ENCODE data around the gene RGS11. TPM values are rescaled to one million over a fixed set of nuclear protein-coding genes. Genes with fewer than 3 reads are reported as not detected.
"Not testable (repeated sequence)": the region's sequence is repeated elsewhere in the genome, so short reads cannot be mapped to it uniquely, and the experiment has no call there.

Gene RGS11
- polyA plus RNA-seq, 1 experiment = 0.33 TPM

DNA sequence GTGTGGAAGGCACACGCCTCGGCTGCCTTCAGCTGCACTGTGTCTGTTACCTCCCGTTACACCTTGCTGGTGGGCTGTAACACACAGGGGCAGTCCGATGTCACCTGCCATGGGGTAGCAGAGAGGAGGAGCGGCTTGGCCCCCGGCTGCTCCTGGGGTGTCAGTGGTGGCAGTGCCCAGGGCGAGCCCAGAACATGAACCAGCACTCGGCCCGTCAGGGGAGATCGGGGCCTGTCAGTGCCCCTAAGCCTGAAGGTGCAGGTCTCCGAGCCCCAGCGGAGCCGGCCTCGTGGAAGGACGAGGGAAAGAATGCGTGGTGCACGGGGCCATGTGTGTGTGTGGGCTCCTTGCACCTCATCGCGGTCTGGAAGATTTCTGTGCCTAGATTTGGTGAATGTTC, 15.4 kb downstream of the RGS11 start:
- Histone ChIP-seq H3K27me3 (ENCODE audit: control insufficient read depth, insufficient read depth, low read length) (no peaks in the 10 kb centered on the region), H3K4me3 (ENCODE audit: low read depth, low read length) (no peak overlapping the region), H3K9me3 (ENCODE audit: control insufficient read depth, insufficient read depth, low read length) (no peaks in the 10 kb centered on the region), H3K27ac (ENCODE audit: low read depth, low read length) (no peak overlapping the region)
- POLR2A ChIA-PET = no interaction called here
- DNase-seq (ENCODE audit: low read depth, low spot score) = no peak
- TF ChIP-seq, protein P1, sequence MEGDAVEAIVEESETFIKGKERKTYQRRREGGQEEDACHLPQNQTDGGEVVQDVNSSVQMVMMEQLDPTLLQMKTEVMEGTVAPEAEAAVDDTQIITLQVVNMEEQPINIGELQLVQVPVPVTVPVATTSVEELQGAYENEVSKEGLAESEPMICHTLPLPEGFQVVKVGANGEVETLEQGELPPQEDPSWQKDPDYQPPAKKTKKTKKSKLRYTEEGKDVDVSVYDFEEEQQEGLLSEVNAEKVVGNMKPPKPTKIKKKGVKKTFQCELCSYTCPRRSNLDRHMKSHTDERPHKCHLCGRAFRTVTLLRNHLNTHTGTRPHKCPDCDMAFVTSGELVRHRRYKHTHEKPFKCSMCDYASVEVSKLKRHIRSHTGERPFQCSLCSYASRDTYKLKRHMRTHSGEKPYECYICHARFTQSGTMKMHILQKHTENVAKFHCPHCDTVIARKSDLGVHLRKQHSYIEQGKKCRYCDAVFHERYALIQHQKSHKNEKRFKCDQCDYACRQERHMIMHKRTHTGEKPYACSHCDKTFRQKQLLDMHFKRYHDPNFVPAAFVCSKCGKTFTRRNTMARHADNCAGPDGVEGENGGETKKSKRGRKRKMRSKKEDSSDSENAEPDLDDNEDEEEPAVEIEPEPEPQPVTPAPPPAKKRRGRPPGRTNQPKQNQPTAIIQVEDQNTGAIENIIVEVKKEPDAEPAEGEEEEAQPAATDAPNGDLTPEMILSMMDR (IDR thresholded peaks at IDR 0.05; ENCODE audit: low read depth, low read length) = no peak
- CTCF ChIA-PET = no interaction called here

DNA sequence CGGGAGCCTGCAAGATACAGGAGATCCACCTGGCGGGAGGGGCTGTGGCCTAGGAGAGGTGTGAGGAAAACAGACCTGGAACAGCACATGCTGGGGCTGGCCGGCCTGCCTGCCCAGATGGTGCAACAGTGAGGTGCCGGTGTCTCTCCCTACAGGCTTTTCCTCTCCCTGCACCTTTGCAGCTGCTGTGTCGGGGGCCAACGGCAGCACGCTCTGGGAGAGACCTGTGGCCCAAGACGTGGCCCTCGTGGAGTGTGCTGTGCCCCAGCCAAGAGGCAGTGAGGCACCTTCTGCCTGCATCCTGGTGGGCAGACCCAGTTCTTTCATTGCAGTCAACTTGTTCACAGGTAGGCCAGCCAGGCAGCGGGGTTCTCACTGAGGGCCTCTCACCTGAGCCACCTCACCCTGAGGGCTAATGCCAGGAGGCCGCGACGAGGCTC, 15.9 kb downstream of the RGS11 start:
- TF ChIP-seq, protein P1 (IDR thresholded peaks at IDR 0.05; ENCODE audit: low read depth, low read length) = no peak
- ChIA-PET POLR2A (no interaction called here), CTCF (no interaction called here)
- Histone ChIP-seq H3K27me3 (ENCODE audit: control insufficient read depth, insufficient read depth, low read length) (no peaks in the 10 kb centered on the region), H3K9me3 (ENCODE audit: control insufficient read depth, insufficient read depth, low read length) (no peaks in the 10 kb centered on the region), H3K27ac (ENCODE audit: low read depth, low read length) (no peak overlapping the region), H3K4me3 (ENCODE audit: low read depth, low read length) (no peak overlapping the region)
- DNase-seq (ENCODE audit: low read depth, low spot score) = no peak

DNA sequence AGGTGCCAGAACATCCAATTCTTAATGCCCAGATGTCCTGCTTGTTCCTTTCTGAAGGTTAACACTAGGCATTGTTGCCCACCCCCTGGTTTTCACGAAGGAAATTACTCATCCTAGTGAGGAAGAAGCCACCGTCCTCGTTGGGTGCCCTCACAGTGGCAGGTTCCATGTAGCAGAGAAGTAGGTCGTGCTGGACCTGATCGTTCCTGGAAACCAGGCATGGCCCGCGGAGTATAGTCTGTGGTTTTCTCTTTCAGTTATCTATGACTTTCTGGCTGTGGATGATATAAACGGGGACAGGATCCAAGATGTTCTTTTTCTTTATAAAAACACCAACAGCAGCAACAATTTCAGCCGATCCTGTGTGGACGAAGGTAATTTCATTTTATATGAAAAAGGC, 16.5 kb downstream of the RGS11 start:
- POLR2A ChIA-PET = no interaction called here
- TF ChIP-seq, protein P1 (IDR thresholded peaks at IDR 0.05; ENCODE audit: low read depth, low read length) = no peak
- DNase-seq (ENCODE audit: low read depth, low spot score) = no peak
- H3K27me3 ChIP-seq (ENCODE audit: control insufficient read depth, insufficient read depth, low read length) = no peaks in the 10 kb centered on the region
- H3K4me3 ChIP-seq (ENCODE audit: low read depth, low read length) = no peak overlapping the region
- H3K9me3 ChIP-seq (ENCODE audit: control insufficient read depth, insufficient read depth, low read length) = no peaks in the 10 kb centered on the region
- no peak overlapping the region for H3K27ac ChIP-seq (ENCODE audit: low read depth, low read length)
- CTCF ChIA-PET = no interaction called here

DNA sequence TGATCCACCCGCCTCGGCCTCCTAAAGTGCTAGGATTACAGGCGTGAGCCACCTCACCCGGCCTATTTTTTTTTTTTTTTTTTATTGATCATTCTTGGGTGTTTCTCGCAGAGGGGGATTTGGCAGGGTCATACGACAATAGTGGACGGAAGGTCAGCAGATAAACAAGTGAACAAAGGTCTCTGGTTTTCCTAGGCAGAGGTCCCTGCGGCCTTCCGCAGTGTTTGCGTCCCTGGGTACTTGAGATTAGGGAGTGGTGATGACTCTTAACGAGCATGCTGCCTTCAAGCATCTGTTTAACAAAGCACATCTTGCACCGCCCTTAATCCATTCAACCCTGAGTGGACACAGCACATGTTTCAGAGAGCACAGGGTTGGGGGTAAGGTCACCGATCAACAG, 17.7 kb downstream of the RGS11 start:
- POLR2A ChIA-PET; H3K27me3 ChIP-seq (ENCODE audit: control insufficient read depth, insufficient read depth, low read length); H3K4me3 ChIP-seq (ENCODE audit: low read depth, low read length); H3K27ac ChIP-seq (ENCODE audit: low read depth, low read length); CTCF ChIA-PET; DNase-seq (ENCODE audit: low read depth, low spot score); H3K9me3 ChIP-seq (ENCODE audit: control insufficient read depth, insufficient read depth, low read length): not testable (repeated sequence)

DNA sequence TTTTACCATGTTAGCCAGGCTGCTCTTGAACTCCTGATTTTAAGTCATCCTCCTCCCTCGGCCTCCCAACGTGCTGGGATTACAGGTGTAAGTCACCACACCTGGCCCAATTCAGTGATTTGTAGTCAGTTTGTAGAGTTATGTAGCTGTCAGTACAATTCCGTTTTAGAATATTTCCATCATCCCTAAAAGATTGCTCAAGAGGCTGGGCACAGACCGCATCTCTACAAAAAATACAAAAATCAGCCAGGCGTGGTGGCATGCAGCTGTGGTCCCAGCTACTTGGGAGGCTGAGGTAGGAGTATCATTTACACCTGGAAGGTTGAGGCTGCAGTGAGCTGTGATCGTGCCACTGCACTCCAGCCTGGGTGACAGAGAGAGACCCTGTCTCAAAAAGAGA, 20.6 kb downstream of the RGS11 start:
- ChIA-PET POLR2A (no interaction called here), CTCF (no interaction called here)
- H3K9me3 ChIP-seq (ENCODE audit: control insufficient read depth, insufficient read depth, low read length) = no peaks in the 10 kb centered on the region
- no peak for DNase-seq (ENCODE audit: low read depth, low spot score)
- TF ChIP-seq, protein P1 (IDR thresholded peaks at IDR 0.05; ENCODE audit: low read depth, low read length) = no peak
- H3K27ac ChIP-seq (ENCODE audit: low read depth, low read length) = no peak overlapping the region
- H3K4me3 ChIP-seq (ENCODE audit: low read depth, low read length) = no peak overlapping the region
- no peaks in the 10 kb centered on the region for H3K27me3 ChIP-seq (ENCODE audit: control insufficient read depth, insufficient read depth, low read length)

DNA sequence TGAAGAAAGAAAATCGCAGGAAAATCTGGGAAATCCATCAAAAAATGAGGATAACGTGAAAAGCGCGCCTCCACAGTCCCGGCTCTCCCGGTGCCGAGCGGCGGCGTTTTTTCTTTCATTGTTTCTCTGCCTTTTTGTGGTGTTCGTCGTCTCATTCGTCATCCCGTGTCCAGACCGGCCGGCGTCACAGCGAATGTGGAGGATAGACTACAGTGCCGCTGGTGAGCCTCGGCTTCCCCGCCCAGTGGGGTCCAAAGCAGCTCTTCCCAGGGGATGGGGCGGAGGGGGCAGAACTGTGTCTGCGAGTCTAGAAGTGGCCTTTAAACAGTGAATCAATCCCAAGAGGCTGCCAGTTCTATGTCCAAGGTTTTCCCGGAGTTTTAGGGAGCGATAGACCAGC, 21.3 kb downstream of the RGS11 start:
- no peaks in the 10 kb centered on the region for H3K27me3 ChIP-seq (ENCODE audit: control insufficient read depth, insufficient read depth, low read length)
- no peak overlapping the region for H3K27ac ChIP-seq (ENCODE audit: low read depth, low read length)
- DNase-seq (ENCODE audit: low read depth, low spot score) = no peak
- TF ChIP-seq, protein P1 (IDR thresholded peaks at IDR 0.05; ENCODE audit: low read depth, low read length) = no peak
- ChIA-PET POLR2A (no interaction called here), CTCF (no interaction called here)
- H3K9me3 ChIP-seq (ENCODE audit: control insufficient read depth, insufficient read depth, low read length) = no peaks in the 10 kb centered on the region; the same call in 1 of the 2 replicates
- no peak overlapping the region for H3K4me3 ChIP-seq (ENCODE audit: low read depth, low read length)
